HEK293 (cell line): Measurements from ENCODE around the gene ANKRD23.

Source experiments
- ATF2 ChIP-seq: fragments of 450-650 bp; formaldehyde crosslinking; IDR thresholded peaks from 2 replicates; pipeline ENCODE4 v1.5.1; 2016; ENCODE audit warnings: missing biosample characterization, missing genetic modification characterization, low read depth
- EGR2 ChIP-seq: fragments of 450-650 bp; formaldehyde crosslinking; IDR thresholded peaks from 2 replicates; pipeline ENCODE4 v1.5.1; 2016; ENCODE audit warnings: low read depth, missing biosample characterization, missing genetic modification characterization
- ELK4 ChIP-seq: IDR thresholded peaks from 2 replicates; pipeline ENCODE4 v1.6.1; 2011; ENCODE audit warnings: mild to moderate bottlenecking, low read depth, low read length, borderline replicate concordance
- HOXA7 ChIP-seq: sonication (generic); formaldehyde crosslinking; IDR thresholded peaks from 2 replicates; pipeline ENCODE4 v1.8.1; 2022; ENCODE audit warnings: missing genetic modification reagents, borderline replicate concordance
- IKZF3 ChIP-seq: fragments of 450-650 bp; IDR thresholded peaks from 2 replicates; pipeline ENCODE4 v1.5.0; 2018; ENCODE audit warnings: missing biosample characterization, mild to moderate bottlenecking, missing genetic modification characterization, moderate library complexity
- KLF10 ChIP-seq: fragments of 450-650 bp; IDR thresholded peaks from 2 replicates; pipeline ENCODE4 v1.5.1; 2018; ENCODE audit warnings: missing biosample characterization, mild to moderate bottlenecking, missing genetic modification characterization
- KLF8 ChIP-seq: fragments of 450-650 bp; formaldehyde crosslinking; IDR thresholded peaks from 2 replicates; pipeline ENCODE4 v1.5.1; 2016; ENCODE audit warnings: missing biosample characterization, missing genetic modification characterization
- MEIS1 ChIP-seq: sonication (generic); formaldehyde crosslinking; IDR thresholded peaks from 2 replicates; pipeline ENCODE4 v1.8.1; 2022; ENCODE audit warnings: missing genetic modification reagents, mild to moderate bottlenecking, borderline replicate concordance
- OVOL3 ChIP-seq: fragments of 450-650 bp; formaldehyde crosslinking; IDR thresholded peaks from 2 replicates; pipeline ENCODE4 v1.5.1; 2016; ENCODE audit warnings: missing biosample characterization, missing genetic modification characterization
- SETDB1 ChIP-seq: IDR thresholded peaks from one replicate; pipeline ENCODE4 v1.6.1; 2017; ENCODE audit warnings: mild to moderate bottlenecking, low read length, moderate library complexity, mixed read lengths; ENCODE audit not compliant: insufficient read length
- SP2 ChIP-seq: fragments of 450-650 bp; formaldehyde crosslinking; IDR thresholded peaks from 2 replicates; pipeline ENCODE4 v1.5.1; 2016; ENCODE audit warnings: missing biosample characterization, missing genetic modification characterization
- TRIM28 ChIP-seq: IDR thresholded peaks from 2 replicates; pipeline ENCODE4 v1.6.1; 2011; ENCODE audit warnings: low read length, control low read depth, borderline replicate concordance
- WT1 ChIP-seq: fragments of 450-650 bp; formaldehyde crosslinking; IDR thresholded peaks from 2 replicates; pipeline ENCODE4 v1.5.1; 2016; ENCODE audit warnings: missing biosample characterization, missing genetic modification characterization
- ZBTB20 ChIP-seq: fragments of 450-650 bp; formaldehyde crosslinking; IDR thresholded peaks from 2 replicates; pipeline ENCODE4 v1.5.1; 2016; ENCODE audit warnings: missing biosample characterization, missing genetic modification characterization
- ZEB2 ChIP-seq: fragments of 450-650 bp; formaldehyde crosslinking; IDR thresholded peaks from 2 replicates; pipeline ENCODE4 v1.5.1; 2016; ENCODE audit warnings: missing biosample characterization, missing genetic modification characterization
- ZFP41 ChIP-seq: fragments of 450-650 bp; formaldehyde crosslinking; IDR thresholded peaks from 2 replicates; pipeline ENCODE4 v1.5.1; 2016; ENCODE audit warnings: missing biosample characterization, missing genetic modification characterization, borderline replicate concordance
- ZFP69B ChIP-seq: fragments of 450-650 bp; formaldehyde crosslinking; IDR thresholded peaks from 2 replicates; pipeline ENCODE4 v1.5.1; 2016; ENCODE audit warnings: missing biosample characterization, missing genetic modification characterization
- ZNF10 ChIP-seq: fragments of 450-650 bp; formaldehyde crosslinking; IDR thresholded peaks from 2 replicates; pipeline ENCODE4 v1.5.1; 2017; ENCODE audit warnings: missing biosample characterization, missing genetic modification characterization
- ZNF157 ChIP-seq: fragments of 450-650 bp; formaldehyde crosslinking; IDR thresholded peaks from 2 replicates; pipeline ENCODE4 v1.5.1; 2016; ENCODE audit warnings: missing biosample characterization, missing genetic modification characterization
- ZNF214 ChIP-seq: fragments of 450-650 bp; formaldehyde crosslinking; IDR thresholded peaks from 2 replicates; pipeline ENCODE4 v1.5.1; 2017; ENCODE audit warnings: missing biosample characterization, mild to moderate bottlenecking, missing genetic modification characterization, borderline replicate concordance
- ZNF266 ChIP-seq: fragments of 450-650 bp; formaldehyde crosslinking; IDR thresholded peaks from 2 replicates; pipeline ENCODE4 v1.5.1; 2016; ENCODE audit warnings: missing biosample characterization, missing genetic modification characterization, low read depth
- ZNF311 ChIP-seq: fragments of 450-650 bp; formaldehyde crosslinking; IDR thresholded peaks from 2 replicates; pipeline ENCODE4 v1.5.1; 2017; ENCODE audit warnings: missing biosample characterization, missing genetic modification characterization, borderline replicate concordance
- ZNF354C ChIP-seq: fragments of 450-650 bp; formaldehyde crosslinking; IDR thresholded peaks from 2 replicates; pipeline ENCODE4 v1.5.1; 2016; ENCODE audit warnings: missing biosample characterization, missing genetic modification characterization, low read depth, borderline replicate concordance
- ZNF394 ChIP-seq: fragments of 450-650 bp; formaldehyde crosslinking; IDR thresholded peaks from 2 replicates; pipeline ENCODE4 v1.5.1; 2016; ENCODE audit warnings: missing biosample characterization, missing genetic modification characterization, mild to moderate bottlenecking, moderate library complexity, borderline replicate concordance
- ZNF510 ChIP-seq: fragments of 450-650 bp; formaldehyde crosslinking; IDR thresholded peaks from 2 replicates; pipeline ENCODE4 v1.5.1; 2018; ENCODE audit warnings: mild to moderate bottlenecking, missing genetic modification characterization, missing biosample characterization; ENCODE audit not compliant: insufficient replicate concordance
- ZNF558 ChIP-seq: fragments of 450-650 bp; formaldehyde crosslinking; IDR thresholded peaks from 2 replicates; pipeline ENCODE4 v1.5.1; 2016; ENCODE audit warnings: missing biosample characterization, missing genetic modification characterization
- ZNF561 ChIP-seq: fragments of 450-650 bp; IDR thresholded peaks from 2 replicates; pipeline ENCODE4 v1.5.1; 2018; ENCODE audit warnings: missing biosample characterization, missing genetic modification characterization, borderline replicate concordance
- ZNF571 ChIP-seq: fragments of 450-650 bp; formaldehyde crosslinking; IDR thresholded peaks from 2 replicates; pipeline ENCODE4 v1.5.0; 2017; ENCODE audit warnings: missing biosample characterization, missing genetic modification characterization
- ZNF629 ChIP-seq: fragments of 450-650 bp; formaldehyde crosslinking; IDR thresholded peaks from 2 replicates; pipeline ENCODE4 v1.5.1; 2017; ENCODE audit warnings: missing biosample characterization, missing genetic modification characterization
- ZNF747 ChIP-seq: fragments of 450-650 bp; formaldehyde crosslinking; IDR thresholded peaks from 2 replicates; pipeline ENCODE4 v1.5.1; 2016; ENCODE audit warnings: missing biosample characterization, missing genetic modification characterization
- ZXDB ChIP-seq: fragments of 450-650 bp; formaldehyde crosslinking; IDR thresholded peaks from 2 replicates; pipeline ENCODE4 v1.5.1; 2016; ENCODE audit warnings: missing biosample characterization, missing genetic modification characterization
- TF ChIP-seq, protein P1 (sequence below): fragments of 450-650 bp; formaldehyde crosslinking; IDR thresholded peaks from 2 replicates; pipeline ENCODE4 v1.5.1; 2017; ENCODE audit warnings: missing biosample characterization, mild to moderate bottlenecking, missing genetic modification characterization, moderate library complexity
- TF ChIP-seq, protein P2 (sequence below): fragments of 450-650 bp; formaldehyde crosslinking; IDR thresholded peaks from 2 replicates; pipeline ENCODE4 v1.5.1; 2016; ENCODE audit warnings: missing biosample characterization, missing genetic modification characterization
- TF ChIP-seq, protein P3 (sequence below): fragments of 450-650 bp; formaldehyde crosslinking; IDR thresholded peaks from 2 replicates; pipeline ENCODE4 v1.5.1; 2016; ENCODE audit warnings: missing biosample characterization, missing genetic modification characterization

The ANKRD23 gene

GRCh38 chr2:96868555-96869280 lies 24.9 kb upstream of the ANKRD23 start (continued):
- TF ChIP-seq, protein P1, sequence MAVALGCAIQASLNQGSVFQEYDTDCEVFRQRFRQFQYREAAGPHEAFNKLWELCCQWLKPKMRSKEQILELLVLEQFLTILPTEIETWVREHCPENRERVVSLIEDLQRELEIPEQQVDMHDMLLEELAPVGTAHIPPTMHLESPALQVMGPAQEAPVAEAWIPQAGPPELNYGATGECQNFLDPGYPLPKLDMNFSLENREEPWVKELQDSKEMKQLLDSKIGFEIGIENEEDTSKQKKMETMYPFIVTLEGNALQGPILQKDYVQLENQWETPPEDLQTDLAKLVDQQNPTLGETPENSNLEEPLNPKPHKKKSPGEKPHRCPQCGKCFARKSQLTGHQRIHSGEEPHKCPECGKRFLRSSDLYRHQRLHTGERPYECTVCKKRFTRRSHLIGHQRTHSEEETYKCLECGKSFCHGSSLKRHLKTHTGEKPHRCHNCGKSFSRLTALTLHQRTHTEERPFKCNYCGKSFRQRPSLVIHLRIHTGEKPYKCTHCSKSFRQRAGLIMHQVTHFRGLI (tag by site-specific recombination): no peak
- TF ChIP-seq ZNF214 (tag by site-specific recombination): no peak
- TF ChIP-seq TRIM28: no peak
- no peak for TF ChIP-seq ZNF311
- TF ChIP-seq ZNF629 (tag by site-specific recombination): no peak
- peak; percentile 80 for TF ChIP-seq SP2
- TF ChIP-seq MEIS1: no peak
- TF ChIP-seq ZFP69B (tag by site-specific recombination): no peak
- TF ChIP-seq WT1: no peak
- TF ChIP-seq ZNF571: no peak
- TF ChIP-seq ZBTB20: peak; percentile 87; the same call in 1 of the 2 replicates
- no peak for TF ChIP-seq ZNF10
- TF ChIP-seq OVOL3 (tag by site-specific recombination): no peak
- TF ChIP-seq ZNF354C (tag by site-specific recombination): no peak
- 0 out of 2 replicates have a peak, but pooled peaks have one; percentile 19 for TF ChIP-seq EGR2
- no peak for TF ChIP-seq ELK4
- TF ChIP-seq ZNF394 (tag by site-specific recombination): no peak
- no peak for TF ChIP-seq ZNF266 (tag by site-specific recombination)
- TF ChIP-seq ZNF157 (tag by site-specific recombination): no peak
- TF ChIP-seq ZNF561: no peak
- 0 out of 2 replicates have a peak, but pooled peaks have one; percentile 45 for TF ChIP-seq IKZF3 (tag by site-specific recombination)
- TF ChIP-seq, protein P2, sequence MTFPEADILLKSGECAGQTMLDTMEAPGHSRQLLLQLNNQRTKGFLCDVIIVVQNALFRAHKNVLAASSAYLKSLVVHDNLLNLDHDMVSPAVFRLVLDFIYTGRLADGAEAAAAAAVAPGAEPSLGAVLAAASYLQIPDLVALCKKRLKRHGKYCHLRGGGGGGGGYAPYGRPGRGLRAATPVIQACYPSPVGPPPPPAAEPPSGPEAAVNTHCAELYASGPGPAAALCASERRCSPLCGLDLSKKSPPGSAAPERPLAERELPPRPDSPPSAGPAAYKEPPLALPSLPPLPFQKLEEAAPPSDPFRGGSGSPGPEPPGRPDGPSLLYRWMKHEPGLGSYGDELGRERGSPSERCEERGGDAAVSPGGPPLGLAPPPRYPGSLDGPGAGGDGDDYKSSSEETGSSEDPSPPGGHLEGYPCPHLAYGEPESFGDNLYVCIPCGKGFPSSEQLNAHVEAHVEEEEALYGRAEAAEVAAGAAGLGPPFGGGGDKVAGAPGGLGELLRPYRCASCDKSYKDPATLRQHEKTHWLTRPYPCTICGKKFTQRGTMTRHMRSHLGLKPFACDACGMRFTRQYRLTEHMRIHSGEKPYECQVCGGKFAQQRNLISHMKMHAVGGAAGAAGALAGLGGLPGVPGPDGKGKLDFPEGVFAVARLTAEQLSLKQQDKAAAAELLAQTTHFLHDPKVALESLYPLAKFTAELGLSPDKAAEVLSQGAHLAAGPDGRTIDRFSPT: no peak
- peak; percentile 42; the same call in 1 of the 2 replicates for TF ChIP-seq KLF10 (tag by site-specific recombination)
- TF ChIP-seq, protein P3, sequence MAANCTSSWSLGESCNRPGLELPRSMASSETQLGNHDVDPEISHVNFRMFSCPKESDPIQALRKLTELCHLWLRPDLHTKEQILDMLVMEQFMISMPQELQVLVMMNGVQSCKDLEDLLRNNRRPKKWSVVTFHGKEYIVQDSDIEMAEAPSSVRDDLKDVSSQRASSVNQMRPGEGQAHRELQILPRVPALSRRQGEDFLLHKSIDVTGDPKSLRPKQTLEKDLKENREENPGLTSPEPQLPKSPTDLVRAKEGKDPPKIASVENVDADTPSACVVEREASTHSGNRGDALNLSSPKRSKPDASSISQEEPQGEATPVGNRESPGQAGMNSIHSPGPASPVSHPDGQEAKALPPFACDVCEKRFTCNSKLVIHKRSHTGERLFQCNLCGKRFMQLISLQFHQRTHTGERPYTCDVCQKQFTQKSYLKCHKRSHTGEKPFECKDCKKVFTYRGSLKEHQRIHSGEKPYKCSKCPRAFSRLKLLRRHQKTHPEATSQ (tag by site-specific recombination): no peak
- TF ChIP-seq SETDB1: no peak
- TF ChIP-seq KLF8 (tag by site-specific recombination): peak; percentile 49; the same call in 1 of the 2 replicates
- 0 out of 2 replicates have a peak, but pooled peaks have one; percentile 51 for TF ChIP-seq ZEB2
- TF ChIP-seq ZNF747 (tag by site-specific recombination): no peak
- no peak for TF ChIP-seq HOXA7 (CRISPR knock-in tag)
- TF ChIP-seq ZNF510 (tag by site-specific recombination): no peak
- no peak for TF ChIP-seq ATF2
- peak; percentile 42 for TF ChIP-seq ZXDB
- TF ChIP-seq ZNF558 (tag by site-specific recombination): no peak
- no peak for TF ChIP-seq ZFP41 (tag by site-specific recombination)
